ENCODE results near the gene PLEKHG5. TPM values are rescaled to one million over a fixed set of nuclear protein-coding genes. Genes with fewer than 3 reads are reported as not detected.
A peak's percentile ranks its signal among the peaks of the same experiment; 100 is the strongest.

Gene PLEKHG5
- total and polyA plus RNA-seq, 10 of the 15 experiments (the other 5 are each of a cell fraction or from before 2014, with no cell fraction given), result 0.04 to 1.1 (median 0.18) TPM; not detected in 1

DNA sequence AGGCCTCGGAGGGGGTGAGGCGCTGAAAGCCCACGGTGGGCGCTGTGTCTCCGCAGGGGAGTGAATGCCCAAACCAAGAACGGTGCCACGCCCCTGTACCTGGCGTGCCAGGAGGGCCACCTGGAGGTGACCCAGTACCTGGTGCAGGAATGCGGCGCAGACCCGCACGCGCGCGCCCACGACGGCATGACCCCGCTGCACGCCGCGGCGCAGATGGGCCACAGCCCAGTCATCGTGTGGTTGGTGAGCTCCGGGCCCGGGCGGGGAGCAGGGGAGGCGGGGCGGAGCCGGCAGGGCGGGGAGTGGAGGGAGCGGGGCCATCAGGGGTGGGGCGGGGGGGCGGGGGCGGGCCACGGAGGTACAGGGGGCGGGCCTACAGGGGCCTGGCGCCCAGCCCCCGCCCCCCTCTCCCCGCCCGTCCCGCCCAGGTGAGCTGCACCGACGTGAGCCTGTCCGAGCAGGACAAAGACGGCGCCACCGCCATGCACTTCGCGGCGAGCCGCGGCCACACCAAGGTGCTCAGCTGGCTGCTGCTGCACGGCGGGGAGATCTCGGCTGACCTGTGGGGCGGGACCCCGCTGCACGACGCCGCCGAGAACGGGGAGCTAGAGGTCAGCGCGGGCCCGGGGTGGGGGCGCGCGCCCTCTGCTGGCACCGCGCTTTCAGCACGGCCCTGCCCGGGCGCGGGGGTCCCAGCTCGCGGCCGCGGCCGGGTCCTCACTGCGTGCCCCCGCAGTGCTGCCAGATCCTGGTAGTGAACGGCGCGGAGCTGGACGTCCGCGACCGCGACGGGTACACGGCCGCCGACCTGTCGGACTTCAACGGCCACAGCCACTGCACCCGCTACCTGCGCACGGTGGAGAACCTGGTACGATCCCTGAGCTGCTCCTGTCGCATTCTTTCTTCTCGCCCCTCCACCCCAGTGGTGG, 51.0 kb downstream of the PLEKHG5 start:
- SMC1A ChIA-PET (ENCODE audit: uncharacterized antibody, unreplicated experiment), result no interaction called here
- Histone ChIP-seq H3K9ac (ENCODE audit: control insufficient read depth, insufficient read depth, low read length) (no peak overlapping the region), H3K27ac (ENCODE audit: control insufficient read depth, insufficient read depth) (no peak overlapping the region), H3K4me1 (ENCODE audit: control insufficient read depth, insufficient read depth, low read length) (no peaks in the 10 kb centered on the region), H3K9me3 (replicated peaks; ENCODE audit: control insufficient read depth, insufficient read depth, low read length) (no peaks in the 10 kb centered on the region), H2AFZ (ENCODE audit: control insufficient read depth, low read depth, low read length) (no peak overlapping the region), H3K27me3 (replicated peaks in 1 of 2; ENCODE audit: control insufficient read depth in 2 of 2, insufficient read depth in 2 of 2, low read length in 1 of 2) (no peaks in the 10 kb centered on the region; a peak in 1 of 4 replicates), H3K79me2 (ENCODE audit: control insufficient read depth, insufficient read depth, low read length) (no peaks in the 10 kb centered on the region), H3K4me3 (no peak overlapping the region), H4K20me1 (ENCODE audit: control insufficient read depth, insufficient read depth) (peaks cover 4% of the 10 kb centered on the region), H3K4me2 (ENCODE audit: control insufficient read depth, insufficient read depth) (no peak overlapping the region), H3K36me3 (ENCODE audit: control insufficient read depth in 2 of 2, insufficient read depth in 2 of 2, low read length in 1 of 2) (no peaks in the 10 kb centered on the region)
- ATAC-seq, result peak; percentile 52
- POLR2A ChIA-PET, result no interaction called here
- no peak for FAIRE-seq
- no peak for DNase-seq (ENCODE audit: low read depth, low spot score)
- RAD21 ChIA-PET (ENCODE audit: unreplicated experiment), result interaction anchor here (0.6 to 4.2 kb wide), 4 partner anchors 17 to 50 kb away, joined by 3 to 44 read pairs (median 4); partner anchors contain the start of gene PLEKHG5
- in situ Hi-C loops (cut with MboI), result no loop called here
- no TSS peak for BruUV-seq (replicated peaks)
- 24% methylated on average over 44 of the region's 101 CpGs for WGBS (ENCODE audit: insufficient coverage, insufficient replicate concordance, low lambda C conversion rate, missing lambda C conversion rate)
- intact Hi-C loops (cut with micrococcal nuclease; ENCODE audit: unreplicated experiment), result no loop called here
- CTCF ChIA-PET, result interaction anchor here (0.8 to 8.0 kb wide), 10 partner anchors 16 to 194 kb away, joined by 3 to 137 read pairs (median 5); partner anchors contain the start of genes ESPN, HES2 and TNFRSF25
- no peak for TF ChIP-seq MXI1 (IDR thresholded peaks at IDR 0.05; ENCODE audit: low read depth, low read length)
- 0 out of 4 replicates have a peak, but pooled peaks of 1 of the 2 experiments have one; percentile 17 for TF ChIP-seq BHLHE40 (IDR thresholded peaks at IDR 0.05; ENCODE audit: borderline replicate concordance in 1 of 2, low read depth in 2 of 2, low read length in 1 of 2)
- TF ChIP-seq NBN (IDR thresholded peaks at IDR 0.05), result no peak
- TF ChIP-seq, protein P1, sequence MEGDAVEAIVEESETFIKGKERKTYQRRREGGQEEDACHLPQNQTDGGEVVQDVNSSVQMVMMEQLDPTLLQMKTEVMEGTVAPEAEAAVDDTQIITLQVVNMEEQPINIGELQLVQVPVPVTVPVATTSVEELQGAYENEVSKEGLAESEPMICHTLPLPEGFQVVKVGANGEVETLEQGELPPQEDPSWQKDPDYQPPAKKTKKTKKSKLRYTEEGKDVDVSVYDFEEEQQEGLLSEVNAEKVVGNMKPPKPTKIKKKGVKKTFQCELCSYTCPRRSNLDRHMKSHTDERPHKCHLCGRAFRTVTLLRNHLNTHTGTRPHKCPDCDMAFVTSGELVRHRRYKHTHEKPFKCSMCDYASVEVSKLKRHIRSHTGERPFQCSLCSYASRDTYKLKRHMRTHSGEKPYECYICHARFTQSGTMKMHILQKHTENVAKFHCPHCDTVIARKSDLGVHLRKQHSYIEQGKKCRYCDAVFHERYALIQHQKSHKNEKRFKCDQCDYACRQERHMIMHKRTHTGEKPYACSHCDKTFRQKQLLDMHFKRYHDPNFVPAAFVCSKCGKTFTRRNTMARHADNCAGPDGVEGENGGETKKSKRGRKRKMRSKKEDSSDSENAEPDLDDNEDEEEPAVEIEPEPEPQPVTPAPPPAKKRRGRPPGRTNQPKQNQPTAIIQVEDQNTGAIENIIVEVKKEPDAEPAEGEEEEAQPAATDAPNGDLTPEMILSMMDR (IDR thresholded peaks at IDR 0.05 in 2 of 3, conservative IDR thresholded peaks at IDR 0.05 in 1 of 3; ENCODE audit: control insufficient read depth in 2 of 3, extremely low read depth in 1 of 3, insufficient read depth in 1 of 3, low read depth in 3 of 3, low read length in 3 of 3), result peak in 2 of 3 experiments; percentile 23 to 37; a peak in 3 of 6 replicates

Data from GM12878 (cell line).